Ascending aorta (tissue), 2 donors: ENCODE measurements around the gene EIF2AK3. TPM values are rescaled to one million over a fixed set of nuclear protein-coding genes. Genes with fewer than 3 reads are reported as not detected.
"Not testable (repeated sequence)": the region's sequence is repeated elsewhere in the genome, so short reads cannot be mapped to it uniquely, and the experiment has no call there.

Experiments used
- DNase-seq, 2 donors: peaks; one replicate each; pipeline ENCODE4 v3.0.0-alpha.2; 2019; ENCODE audit warnings: low spot score in 2 of 2
- H3K27ac ChIP-seq, 2 donors: fragments of 200-600 bp; sonication (generic); one replicate each; pipeline ENCODE4 v1.5.1; 2016 to 2017; ENCODE audit warnings: mild to moderate bottlenecking in 1 of 2
- H3K27me3 ChIP-seq: fragments of 200-600 bp; sonication (generic); one replicate; pipeline ENCODE4 v1.5.1; 2017
- H3K36me3 ChIP-seq, 2 donors: fragments of 200-600 bp; sonication (generic); one replicate each; pipeline ENCODE4 v1.5.1; 2016
- H3K4me1 ChIP-seq, 2 donors: fragments of 200-600 bp; sonication (generic); one replicate each; pipeline ENCODE4 v1.5.1; 2016 to 2017; ENCODE audit warnings: mild to moderate bottlenecking in 1 of 2
- H3K4me3 ChIP-seq, 2 donors: fragments of 200-600 bp; sonication (generic); one replicate each; pipeline ENCODE4 v1.5.1; 2016 to 2017; ENCODE audit warnings: mild to moderate bottlenecking in 1 of 2
- H3K9me3 ChIP-seq, 2 donors: fragments of 200-600 bp; sonication (generic); one replicate each; pipeline ENCODE4 v1.5.1; 2016
- CTCF ChIP-seq, 3 experiments: fragments of 200-600 bp in 2 of 3; fragments of 450-650 bp in 1 of 3; sonication (generic) in 2 of 3; IDR thresholded peaks; one replicate each; pipeline ENCODE4 v1.5.1; 2016 to 2019; ENCODE audit warnings: antibody characterized with exemption in 3 of 3, mild to moderate bottlenecking in 1 of 3, moderate library complexity in 1 of 3
- intact Hi-C: fragments of 100-400 bp; cut with DNase I; formaldehyde crosslinking; loops from one replicate; pipeline ENCODE4 v1.15.1; 2023
- total RNA-seq: library from RNA; depleted of rRNA; stranded (reverse); fragments of >200 nt; gene quantifications from one replicate; pipeline ENCODE4 v1.1.0, GENCODE V29; 2016

The EIF2AK3 gene
- total RNA-seq, 1 donor from 2014 or later, result 6.5 TPM

- intact Hi-C loops, result no loop called here
- no peak for DNase-seq
- Histone ChIP-seq H3K4me1 (no peaks in the 10 kb centered on the region), H3K27ac (no peak overlapping the region), H3K4me3 (no peak overlapping the region), H3K9me3 (no peaks in the 10 kb centered on the region), H3K27me3 (no peaks in the 10 kb centered on the region), H3K36me3 (peaks cover 18 to 30% of the 10 kb centered on the region in 2 donors)
- no peak for TF ChIP-seq CTCF (IDR thresholded peaks at IDR 0.05)
Observed at GRCh38 chr2:88554189-88554588, 73.1 kb downstream of the EIF2AK3 start.

DNA sequence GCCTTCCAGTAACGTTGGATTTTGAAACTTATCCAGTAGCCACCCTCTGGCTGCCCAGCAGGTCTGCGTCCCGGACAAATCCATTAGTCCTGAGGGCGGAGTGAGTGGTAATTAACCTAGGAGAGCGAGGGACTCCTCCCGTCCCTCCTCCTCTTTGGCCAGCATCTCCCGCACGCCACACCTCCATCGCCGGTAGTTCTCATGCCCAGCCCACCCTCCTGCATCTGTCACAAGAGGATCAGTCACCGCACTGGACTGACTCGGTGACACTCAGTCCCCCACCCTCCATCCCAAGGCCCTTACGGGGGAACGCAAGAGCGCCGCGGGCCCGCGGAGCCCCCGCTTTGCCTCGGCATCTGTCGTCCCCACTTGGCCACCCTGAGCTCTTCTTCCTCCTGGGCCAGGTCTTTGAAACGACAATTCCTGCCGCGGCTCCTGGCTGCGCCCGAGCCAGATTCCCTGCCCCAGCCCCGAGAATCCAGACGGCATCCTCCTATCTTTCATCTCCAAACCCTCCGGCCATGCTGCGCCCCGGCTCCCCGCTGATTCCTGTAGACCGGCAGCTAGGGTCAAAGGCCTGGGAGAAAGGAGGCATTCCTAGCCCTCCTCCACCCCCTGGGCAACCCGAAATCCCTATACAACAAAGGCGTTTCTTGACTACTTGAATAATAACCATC lies 77.5 kb downstream of the EIF2AK3 start:
- Histone ChIP-seq H3K27ac (no peak overlapping the region), H3K36me3 (peaks cover 0 to 3% of the 10 kb centered on the region in 2 donors), H3K4me1 (no peaks in the 10 kb centered on the region), H3K27me3 (no peaks in the 10 kb centered on the region), H3K4me3 (no peak overlapping the region), H3K9me3 (no peaks in the 10 kb centered on the region)
- DNase-seq, result no peak
- intact Hi-C loops, result no loop called here
- TF ChIP-seq CTCF (IDR thresholded peaks at IDR 0.05), result no peak

GRCh38 chr2:88546291-88546690 lies 81.0 kb downstream of the EIF2AK3 start:
- H3K27ac ChIP-seq, H3K4me3 ChIP-seq, H3K27me3 ChIP-seq, intact Hi-C loops, H3K4me1 ChIP-seq, DNase-seq, H3K9me3 ChIP-seq, H3K36me3 ChIP-seq: not testable (repeated sequence)

- intact Hi-C loops, result no loop called here
- Histone ChIP-seq H3K9me3 (peaks cover 0 to 4% of the 10 kb centered on the region in 2 donors), H3K4me1 (no peaks in the 10 kb centered on the region), H3K4me3 (no peak overlapping the region), H3K27ac (no peak overlapping the region), H3K36me3 (no peaks in the 10 kb centered on the region), H3K27me3 (no peaks in the 10 kb centered on the region)
- DNase-seq, result no peak
- TF ChIP-seq CTCF (IDR thresholded peaks at IDR 0.05), result no peak
Observed at GRCh38 chr2:88545118-88545517, 82.1 kb downstream of the EIF2AK3 start.

GRCh38 chr2:88543541-88544057 lies 83.7 kb downstream of the EIF2AK3 start:
- Histone ChIP-seq H3K27me3 (no peaks in the 10 kb centered on the region), H3K9me3 (peaks cover 0 to 4% of the 10 kb centered on the region in 2 donors), H3K4me1 (no peaks in the 10 kb centered on the region), H3K36me3 (no peaks in the 10 kb centered on the region), H3K27ac (no peak overlapping the region), H3K4me3 (no peak overlapping the region)
- intact Hi-C loops, result no loop called here
- DNase-seq, result no peak
- no peak for TF ChIP-seq CTCF (IDR thresholded peaks at IDR 0.05)

DNA sequence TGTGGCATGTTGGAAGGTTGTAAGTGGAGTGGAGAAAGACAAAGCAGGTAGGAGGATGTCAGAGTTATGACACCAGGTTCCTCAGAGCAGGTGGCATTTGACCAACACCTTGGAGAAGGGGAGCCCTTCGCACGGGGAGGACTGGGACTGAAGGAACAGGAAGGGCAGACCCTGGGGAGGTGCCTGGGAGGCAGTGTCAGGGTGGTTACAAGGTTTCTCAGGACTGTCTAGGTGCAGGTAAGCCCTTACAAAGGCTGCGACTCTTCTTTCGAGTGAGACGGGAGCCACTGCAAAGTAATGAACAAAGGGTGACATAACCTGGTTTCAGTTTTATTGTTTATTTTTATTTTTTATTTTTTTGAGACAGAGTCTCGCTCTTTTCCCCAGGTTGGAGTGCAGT lies 84.6 kb downstream of the EIF2AK3 start:
- H3K27ac ChIP-seq, result no peak overlapping the region
- H3K9me3 ChIP-seq, result peaks cover 0 to 4% of the 10 kb centered on the region in 2 donors
- no peaks in the 10 kb centered on the region for H3K4me1 ChIP-seq
- TF ChIP-seq CTCF (IDR thresholded peaks at IDR 0.05), result no peak
- no peaks in the 10 kb centered on the region for H3K36me3 ChIP-seq
- intact Hi-C loops, result no loop called here
- no peaks in the 10 kb centered on the region for H3K27me3 ChIP-seq
- DNase-seq, result no peak
- H3K4me3 ChIP-seq, result no peak overlapping the region
